ENCODE results near the gene TFR2. TPM values are rescaled to one million over a fixed set of nuclear protein-coding genes. Genes with fewer than 3 reads are reported as not detected.

The TFR2 gene
- total and polyA plus RNA-seq, 2 of the 13 experiments (the other 11 are each of a cell fraction or from before 2014, with no cell fraction given), result 36.9 to 64.2 TPM

GRCh38 chr7:100679129-100679926, 38.0 kb upstream of the TFR2 start (continued):
- no peak for TF ChIP-seq FOXA1 (IDR thresholded peaks at IDR 0.05)
- TF ChIP-seq FOXA1 (CRISPR knock-in tag; IDR thresholded peaks at IDR 0.05), result no peak
- no peak for TF ChIP-seq NR2F2 (IDR thresholded peaks at IDR 0.05; ENCODE audit: borderline replicate concordance, low read depth)
- TF ChIP-seq NR3C1 (CRISPR knock-in tag; IDR thresholded peaks at IDR 0.05), result no peak
- no peak for TF ChIP-seq MBNL3 (CRISPR knock-in tag; conservative IDR thresholded peaks at IDR 0.05)
- no peak for TF ChIP-seq ZNF598 (CRISPR knock-in tag; IDR thresholded peaks at IDR 0.05; ENCODE audit: borderline replicate concordance)
- TF ChIP-seq ZNF607 (CRISPR knock-in tag; IDR thresholded peaks at IDR 0.05; ENCODE audit: borderline replicate concordance), result no peak
- no peak for TF ChIP-seq TFDP2 (CRISPR knock-in tag; IDR thresholded peaks at IDR 0.05)
- TF ChIP-seq, protein P1, sequence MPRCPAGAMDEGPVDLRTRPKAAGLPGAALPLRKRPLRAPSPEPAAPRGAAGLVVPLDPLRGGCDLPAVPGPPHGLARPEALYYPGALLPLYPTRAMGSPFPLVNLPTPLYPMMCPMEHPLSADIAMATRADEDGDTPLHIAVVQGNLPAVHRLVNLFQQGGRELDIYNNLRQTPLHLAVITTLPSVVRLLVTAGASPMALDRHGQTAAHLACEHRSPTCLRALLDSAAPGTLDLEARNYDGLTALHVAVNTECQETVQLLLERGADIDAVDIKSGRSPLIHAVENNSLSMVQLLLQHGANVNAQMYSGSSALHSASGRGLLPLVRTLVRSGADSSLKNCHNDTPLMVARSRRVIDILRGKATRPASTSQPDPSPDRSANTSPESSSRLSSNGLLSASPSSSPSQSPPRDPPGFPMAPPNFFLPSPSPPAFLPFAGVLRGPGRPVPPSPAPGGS (CRISPR knock-in tag; IDR thresholded peaks at IDR 0.05), result no peak
- no peak for TF ChIP-seq ZNF468 (CRISPR knock-in tag; IDR thresholded peaks at IDR 0.05)
- no peak for TF ChIP-seq HDAC2 (CRISPR knock-in tag; IDR thresholded peaks at IDR 0.05)
- TF ChIP-seq ZNF264 (CRISPR knock-in tag; IDR thresholded peaks at IDR 0.05), result no peak
- no peak for TF ChIP-seq ZBTB3 (CRISPR knock-in tag; IDR thresholded peaks at IDR 0.05; ENCODE audit: borderline replicate concordance, low read depth)
- no peak for TF ChIP-seq ZSCAN25 (CRISPR knock-in tag; IDR thresholded peaks at IDR 0.05)
- no peak for TF ChIP-seq ZNF746 (CRISPR knock-in tag; IDR thresholded peaks at IDR 0.05)
- TF ChIP-seq, protein P2, sequence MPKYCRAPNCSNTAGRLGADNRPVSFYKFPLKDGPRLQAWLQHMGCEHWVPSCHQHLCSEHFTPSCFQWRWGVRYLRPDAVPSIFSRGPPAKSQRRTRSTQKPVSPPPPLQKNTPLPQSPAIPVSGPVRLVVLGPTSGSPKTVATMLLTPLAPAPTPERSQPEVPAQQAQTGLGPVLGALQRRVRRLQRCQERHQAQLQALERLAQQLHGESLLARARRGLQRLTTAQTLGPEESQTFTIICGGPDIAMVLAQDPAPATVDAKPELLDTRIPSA (CRISPR knock-in tag; IDR thresholded peaks at IDR 0.05; ENCODE audit: borderline replicate concordance), result no peak
- TF ChIP-seq RFX5 (IDR thresholded peaks at IDR 0.05; ENCODE audit: low read depth, low read length), result no peak
- no peak for TF ChIP-seq HNRNPH1 (optimal IDR thresholded peaks at IDR 0.05; ENCODE audit: low read depth, low read length)
- TF ChIP-seq BCLAF1 (IDR thresholded peaks at IDR 0.05), result no peak
- no peak for TF ChIP-seq JARID2 (CRISPR knock-in tag; IDR thresholded peaks at IDR 0.05; ENCODE audit: insufficient replicate concordance)
- TF ChIP-seq PAF1 (CRISPR knock-in tag; IDR thresholded peaks at IDR 0.05), result peak; percentile 63; the same call in 1 of the 2 replicates
- TF ChIP-seq ZNF20 (CRISPR knock-in tag; IDR thresholded peaks at IDR 0.05), result no peak
- no peak for TF ChIP-seq SRSF1 (optimal IDR thresholded peaks at IDR 0.05; ENCODE audit: low read depth, low read length)
- no peak for TF ChIP-seq AGO2 (optimal IDR thresholded peaks at IDR 0.05; ENCODE audit: low read depth, low read length)
- no peak for TF ChIP-seq EED (CRISPR knock-in tag; IDR thresholded peaks at IDR 0.05)
- peak; percentile 54; the same call in 1 of the 2 replicates for TF ChIP-seq ZNF891 (CRISPR knock-in tag; IDR thresholded peaks at IDR 0.05)
- TF ChIP-seq NFYB (CRISPR knock-in tag; IDR thresholded peaks at IDR 0.05), result no peak
